ENCODE results near the gene UQCRFS1.
A peak's percentile ranks its signal among the peaks of the same experiment; 100 is the strongest.

- TF ChIP-seq, protein P1, sequence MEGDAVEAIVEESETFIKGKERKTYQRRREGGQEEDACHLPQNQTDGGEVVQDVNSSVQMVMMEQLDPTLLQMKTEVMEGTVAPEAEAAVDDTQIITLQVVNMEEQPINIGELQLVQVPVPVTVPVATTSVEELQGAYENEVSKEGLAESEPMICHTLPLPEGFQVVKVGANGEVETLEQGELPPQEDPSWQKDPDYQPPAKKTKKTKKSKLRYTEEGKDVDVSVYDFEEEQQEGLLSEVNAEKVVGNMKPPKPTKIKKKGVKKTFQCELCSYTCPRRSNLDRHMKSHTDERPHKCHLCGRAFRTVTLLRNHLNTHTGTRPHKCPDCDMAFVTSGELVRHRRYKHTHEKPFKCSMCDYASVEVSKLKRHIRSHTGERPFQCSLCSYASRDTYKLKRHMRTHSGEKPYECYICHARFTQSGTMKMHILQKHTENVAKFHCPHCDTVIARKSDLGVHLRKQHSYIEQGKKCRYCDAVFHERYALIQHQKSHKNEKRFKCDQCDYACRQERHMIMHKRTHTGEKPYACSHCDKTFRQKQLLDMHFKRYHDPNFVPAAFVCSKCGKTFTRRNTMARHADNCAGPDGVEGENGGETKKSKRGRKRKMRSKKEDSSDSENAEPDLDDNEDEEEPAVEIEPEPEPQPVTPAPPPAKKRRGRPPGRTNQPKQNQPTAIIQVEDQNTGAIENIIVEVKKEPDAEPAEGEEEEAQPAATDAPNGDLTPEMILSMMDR (IDR thresholded peaks at IDR 0.05) = peak in 1 of 3 experiments; percentile 7
- peak; percentile 44 for TF ChIP-seq POLR2A (IDR thresholded peaks at IDR 0.05)
Observed at GRCh38 chr19:29212648-29213573, at the start of gene UQCRFS1.
